NCI-H446 (cell line): ENCODE data around the gene DMP1.

Experiments used
- DNase-seq, 2 experiments: peaks; one replicate each; lab custom pipeline; 2025; lab: John Stamatoyannopoulos, UW

Gene DMP1, protein sequence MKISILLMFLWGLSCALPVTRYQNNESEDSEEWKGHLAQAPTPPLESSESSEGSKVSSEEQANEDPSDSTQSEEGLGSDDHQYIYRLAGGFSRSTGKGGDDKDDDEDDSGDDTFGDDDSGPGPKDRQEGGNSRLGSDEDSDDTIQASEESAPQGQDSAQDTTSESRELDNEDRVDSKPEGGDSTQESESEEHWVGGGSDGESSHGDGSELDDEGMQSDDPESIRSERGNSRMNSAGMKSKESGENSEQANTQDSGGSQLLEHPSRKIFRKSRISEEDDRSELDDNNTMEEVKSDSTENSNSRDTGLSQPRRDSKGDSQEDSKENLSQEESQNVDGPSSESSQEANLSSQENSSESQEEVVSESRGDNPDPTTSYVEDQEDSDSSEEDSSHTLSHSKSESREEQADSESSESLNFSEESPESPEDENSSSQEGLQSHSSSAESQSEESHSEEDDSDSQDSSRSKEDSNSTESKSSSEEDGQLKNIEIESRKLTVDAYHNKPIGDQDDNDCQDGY

DNA sequence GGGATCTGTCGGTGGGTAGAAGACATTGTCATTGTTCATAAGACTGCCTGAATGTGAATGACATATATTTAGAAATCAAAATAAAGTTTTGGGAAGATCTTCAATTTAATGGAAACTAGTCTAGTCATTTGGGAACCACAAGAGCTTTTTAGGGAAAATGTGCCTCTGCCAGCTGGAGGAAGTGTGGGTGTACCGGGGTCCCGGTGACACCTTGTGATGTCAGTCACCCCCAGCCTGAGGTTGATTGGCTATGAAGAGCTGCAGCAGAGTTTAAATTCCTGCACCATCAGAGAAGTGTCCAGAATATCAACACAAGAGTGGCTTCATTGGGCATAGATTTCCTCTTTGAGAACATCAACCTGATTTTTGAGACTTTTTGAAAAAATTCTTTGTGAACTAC lies at the start of gene DMP1:
DMP1 (plus strand) TSS at position 301 of the 400 bp plus-strand sequence. CDS start 6,213 bp downstream, outside the sequence.
- DNase-seq: no peak

DNA sequence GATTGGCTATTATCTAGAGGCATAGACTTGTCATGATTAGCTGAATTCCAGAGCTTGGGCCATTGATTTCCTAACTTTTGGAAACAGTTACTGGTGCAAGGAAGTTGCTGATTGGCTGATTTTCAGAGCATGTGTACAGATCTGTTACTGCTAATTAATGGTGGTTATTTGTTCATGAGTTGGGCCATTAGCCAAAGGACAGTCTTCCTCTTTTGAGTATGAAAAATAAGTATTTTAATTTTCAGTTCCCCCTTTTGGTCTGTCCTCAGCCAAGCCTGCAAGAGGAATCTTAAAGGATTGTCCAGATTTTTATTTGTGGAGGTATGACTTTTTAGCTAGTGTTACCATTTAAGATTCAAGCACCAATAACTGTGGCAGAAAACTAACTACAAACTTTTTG lies 48.7 kb upstream of the DMP1 start:
- no peak for DNase-seq

DNA sequence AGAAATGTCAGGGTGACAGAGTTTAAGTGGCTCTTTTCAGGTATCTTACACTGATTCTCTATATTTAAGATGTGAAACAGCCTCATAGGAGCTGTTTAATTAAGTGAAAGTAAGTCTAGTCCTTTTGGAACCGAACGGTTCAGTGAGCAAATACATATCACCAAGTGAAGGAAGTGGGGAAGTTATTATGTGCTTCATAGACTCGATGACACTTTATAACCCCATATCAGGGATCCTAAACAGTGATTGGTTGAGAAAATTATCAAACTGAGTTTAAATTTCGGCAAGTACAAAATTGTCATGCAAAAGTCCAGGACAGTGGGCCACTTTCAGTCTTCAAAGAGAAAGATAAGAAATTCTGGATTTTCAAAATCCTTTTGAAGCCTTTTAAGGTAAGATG lies 41.9 kb upstream of the DMP1 start, which contains the start of gene DSPP:
DSPP (plus strand) TSS at position 301 of the 400 bp plus-strand sequence. CDS start 2,380 bp downstream, outside the sequence.
- DNase-seq: no peak

DNA sequence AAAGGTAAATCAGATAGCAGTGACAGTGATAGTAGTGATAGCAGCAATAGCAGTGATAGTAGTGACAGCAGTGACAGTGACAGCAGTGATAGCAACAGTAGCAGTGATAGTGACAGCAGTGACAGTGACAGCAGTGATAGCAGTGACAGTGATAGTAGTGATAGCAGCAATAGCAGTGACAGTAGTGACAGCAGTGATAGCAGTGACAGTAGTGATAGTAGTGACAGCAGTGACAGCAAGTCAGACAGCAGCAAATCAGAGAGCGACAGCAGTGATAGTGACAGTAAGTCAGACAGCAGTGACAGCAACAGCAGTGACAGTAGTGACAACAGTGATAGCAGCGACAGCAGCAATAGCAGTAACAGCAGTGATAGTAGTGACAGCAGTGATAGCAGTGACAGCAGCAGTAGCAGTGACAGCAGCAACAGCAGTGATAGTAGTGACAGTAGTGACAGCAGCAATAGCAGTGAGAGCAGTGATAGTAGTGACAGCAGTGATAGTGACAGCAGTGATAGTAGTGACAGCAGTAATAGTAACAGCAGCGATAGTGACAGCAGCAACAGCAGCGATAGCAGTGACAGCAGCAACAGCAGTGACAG lies 35.7 kb upstream of the DMP1 start:
- DNase-seq: no peak

DNA sequence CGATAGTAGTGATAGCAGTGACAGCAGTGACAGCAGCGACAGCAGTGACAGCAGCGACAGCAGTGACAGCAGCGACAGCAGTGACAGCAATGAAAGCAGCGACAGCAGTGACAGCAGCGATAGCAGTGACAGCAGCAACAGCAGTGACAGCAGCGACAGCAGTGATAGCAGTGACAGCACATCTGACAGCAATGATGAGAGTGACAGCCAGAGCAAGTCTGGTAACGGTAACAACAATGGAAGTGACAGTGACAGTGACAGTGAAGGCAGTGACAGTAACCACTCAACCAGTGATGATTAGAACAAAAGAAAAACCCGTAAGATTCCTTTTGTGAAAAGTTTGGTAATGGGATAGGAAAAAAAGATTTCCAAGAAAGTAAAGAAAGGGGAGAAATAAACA lies 33.8 kb upstream of the DMP1 start:
- DNase-seq: no peak

DNA sequence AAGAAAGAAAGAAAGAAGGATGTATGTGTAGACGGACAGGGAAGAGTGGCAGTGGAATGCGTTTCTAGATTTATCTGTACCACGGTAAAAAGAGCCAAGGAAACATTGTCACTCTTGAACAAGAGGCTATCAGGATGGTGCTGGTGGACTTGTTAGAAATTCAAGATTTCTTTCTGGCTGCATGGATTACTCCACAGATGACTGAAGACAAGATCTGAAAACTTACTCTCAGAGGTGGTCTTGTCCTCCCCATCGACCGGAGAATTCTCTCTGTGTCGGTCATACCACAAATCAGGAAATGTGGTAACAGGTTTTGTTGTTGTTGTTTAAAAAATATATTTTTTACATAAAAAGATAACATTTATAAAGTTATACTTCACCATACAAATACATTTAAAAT lies 30.0 kb upstream of the DMP1 start:
- no peak for DNase-seq

DNA sequence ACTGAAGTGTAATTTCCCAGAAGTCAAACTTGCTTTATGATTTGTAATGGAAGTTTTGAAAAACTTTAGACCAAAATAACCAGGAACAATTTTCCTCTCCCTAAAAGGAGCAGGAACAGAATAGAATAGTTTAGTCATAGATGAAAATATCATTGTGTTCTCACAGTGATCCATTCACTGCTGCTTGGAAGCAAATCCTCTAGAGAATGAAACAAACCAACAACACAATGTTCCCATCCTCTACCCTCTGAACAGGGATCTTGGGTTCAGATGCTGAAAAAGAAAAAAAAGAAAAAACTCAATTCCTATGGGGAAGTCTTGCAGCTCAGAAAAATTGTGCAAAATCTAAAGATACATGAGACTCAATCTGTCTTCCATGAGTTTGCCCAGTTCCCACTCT lies 29.6 kb upstream of the DMP1 start:
- DNase-seq: no peak

DNA sequence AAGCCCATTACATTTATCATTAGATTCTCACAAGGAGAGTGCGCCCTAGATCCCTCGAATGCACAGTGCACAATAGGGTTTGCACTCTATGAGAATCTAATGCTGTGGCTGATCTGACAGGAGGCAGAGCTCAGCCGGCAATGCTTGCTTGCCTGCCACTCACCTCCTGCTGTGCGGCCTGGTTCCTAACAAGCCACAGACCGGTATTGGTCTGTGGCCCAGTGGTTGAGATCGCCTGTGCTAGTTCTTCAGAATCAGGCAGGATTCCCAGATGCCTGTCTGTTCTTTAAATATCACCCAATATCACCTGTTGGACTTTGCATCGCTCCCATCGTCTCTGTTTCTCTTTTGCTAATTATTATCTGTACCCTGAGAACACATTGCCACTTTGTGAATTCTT lies 27.8 kb upstream of the DMP1 start:
- no peak for DNase-seq

DNA sequence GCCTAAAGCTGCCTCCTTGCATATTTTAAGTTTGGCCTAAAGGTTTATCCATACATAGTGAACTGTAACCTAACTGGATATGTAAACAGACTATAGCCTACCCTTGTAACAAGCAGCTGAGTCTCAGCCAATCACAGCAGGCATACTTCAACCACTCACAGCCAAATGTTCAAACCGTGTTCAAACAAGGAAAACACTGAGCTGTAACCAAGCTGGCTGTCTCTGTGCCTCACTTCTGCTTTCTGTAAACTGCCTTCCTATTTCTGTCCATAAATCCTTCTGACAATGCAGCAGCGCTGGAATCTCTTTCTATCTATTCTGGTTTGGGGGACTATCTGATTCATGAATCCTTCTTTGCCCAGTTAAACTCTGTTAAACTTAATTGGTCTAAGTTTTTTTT lies 25.4 kb upstream of the DMP1 start:
- no peak for DNase-seq

DNA sequence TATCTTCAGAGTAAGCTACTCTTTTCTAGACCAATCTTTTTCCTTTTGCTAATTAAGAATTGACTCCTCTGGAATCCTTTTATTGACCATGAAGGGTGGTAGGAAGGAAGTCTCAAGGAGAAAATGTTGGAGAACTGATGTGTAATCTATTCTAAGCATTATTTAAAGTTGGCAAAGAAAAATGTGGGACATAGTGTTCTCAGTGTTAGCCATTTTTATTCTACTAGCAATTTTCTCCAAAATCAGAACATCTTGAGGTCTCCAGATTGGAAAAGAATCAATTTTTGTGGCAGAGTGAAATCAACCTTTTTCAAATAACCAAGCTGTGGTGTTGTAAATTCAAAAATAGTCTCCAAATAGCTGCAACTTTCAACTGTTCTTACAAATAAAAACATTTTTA lies 18.4 kb upstream of the DMP1 start:
- DNase-seq: no peak

DNA sequence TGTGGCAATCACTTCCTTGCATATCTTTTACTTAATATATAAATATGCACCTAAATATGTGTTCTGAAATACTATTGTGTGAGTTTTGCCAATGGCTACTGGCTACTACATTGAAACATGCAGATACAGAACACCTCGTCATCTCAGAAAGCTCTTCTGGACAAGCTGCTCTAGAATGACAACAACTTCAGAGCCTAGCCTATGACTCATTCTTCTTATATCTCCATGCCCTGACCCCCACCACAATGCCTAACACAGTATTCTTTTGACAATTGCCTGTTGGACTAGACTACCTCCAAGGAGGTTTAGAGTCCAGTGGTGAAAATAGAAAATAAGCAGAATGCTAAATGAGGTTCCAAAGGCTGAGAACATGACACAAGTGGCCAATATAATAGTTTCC lies 17.6 kb upstream of the DMP1 start:
- no peak for DNase-seq

DNA sequence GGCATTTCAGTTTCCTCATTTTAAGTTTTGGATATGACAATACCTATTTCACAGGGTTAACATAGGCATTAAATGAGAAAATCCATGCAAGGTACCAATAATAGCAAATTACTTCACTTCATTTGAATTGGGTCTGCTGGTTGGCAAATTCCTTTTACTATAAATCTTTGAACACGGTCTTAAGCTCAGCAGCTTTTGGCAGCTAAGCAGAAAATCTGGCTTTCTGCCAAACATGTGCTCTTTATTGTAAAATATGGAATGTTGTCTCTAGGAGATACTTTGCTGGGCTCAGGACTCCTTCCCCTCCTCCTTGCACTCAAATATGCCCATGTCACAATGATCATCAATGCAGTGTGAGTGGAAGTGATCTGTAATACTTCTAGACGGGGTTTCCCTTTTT lies 16.8 kb upstream of the DMP1 start:
- peak; percentile 17 to 63 for DNase-seq

DNA sequence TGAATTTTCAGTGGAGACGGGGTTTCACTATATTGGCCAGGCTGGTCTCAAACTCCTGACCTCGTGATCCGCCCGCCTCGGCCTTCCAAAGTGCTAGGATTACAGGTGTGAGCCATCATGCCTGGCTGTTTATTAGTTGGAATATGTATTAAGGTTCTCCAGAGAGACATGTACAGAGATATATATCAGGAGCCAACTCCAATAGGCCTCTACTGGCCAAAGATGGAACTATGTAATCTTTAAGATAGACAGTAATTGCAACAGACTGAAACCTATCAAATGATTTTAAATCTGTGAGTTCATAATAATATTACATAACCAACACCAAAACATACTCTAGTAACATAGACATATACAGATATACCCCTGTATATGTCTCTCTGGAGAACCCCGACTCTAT lies 5.8 kb upstream of the DMP1 start:
- DNase-seq: no peak

DNA sequence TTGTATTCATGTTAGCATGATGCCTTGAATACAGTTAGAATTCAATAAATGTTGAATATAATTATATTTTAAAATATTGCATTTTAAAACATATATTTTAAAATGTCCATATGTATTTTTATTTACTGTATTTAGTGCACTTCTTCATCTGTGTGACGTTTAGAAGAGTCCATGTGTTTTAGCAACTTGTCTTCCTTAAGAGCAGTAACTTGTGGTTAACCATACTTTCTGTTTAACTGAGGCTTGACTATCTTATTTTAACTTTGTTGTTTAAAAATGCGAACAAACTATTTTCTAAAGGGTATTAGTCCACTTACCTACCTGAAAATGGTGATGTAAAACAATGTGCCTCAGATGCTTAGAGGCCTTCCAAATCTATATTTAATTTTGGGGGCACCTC lies 858 bp downstream of the DMP1 start:
- no peak for DNase-seq

DNA sequence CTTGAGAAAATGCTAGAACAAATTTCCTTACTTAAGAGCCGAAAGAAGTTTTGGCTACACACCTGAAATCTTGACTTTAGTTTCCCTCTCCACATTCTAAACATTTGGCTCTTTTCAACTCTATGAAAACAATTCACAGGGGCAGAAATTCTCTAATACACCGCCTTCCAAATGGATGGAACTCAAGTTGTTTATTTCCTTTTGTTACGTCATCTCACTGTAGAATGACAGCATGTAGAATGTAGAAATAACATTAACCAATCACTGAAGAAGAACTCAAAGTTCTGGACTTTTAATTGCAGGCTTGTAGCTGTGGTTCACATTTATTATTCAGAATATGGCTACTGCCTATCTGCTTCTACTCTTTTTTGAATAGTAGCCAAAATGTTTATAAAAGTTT lies 1.9 kb downstream of the DMP1 start:
- DNase-seq: no peak

DNA sequence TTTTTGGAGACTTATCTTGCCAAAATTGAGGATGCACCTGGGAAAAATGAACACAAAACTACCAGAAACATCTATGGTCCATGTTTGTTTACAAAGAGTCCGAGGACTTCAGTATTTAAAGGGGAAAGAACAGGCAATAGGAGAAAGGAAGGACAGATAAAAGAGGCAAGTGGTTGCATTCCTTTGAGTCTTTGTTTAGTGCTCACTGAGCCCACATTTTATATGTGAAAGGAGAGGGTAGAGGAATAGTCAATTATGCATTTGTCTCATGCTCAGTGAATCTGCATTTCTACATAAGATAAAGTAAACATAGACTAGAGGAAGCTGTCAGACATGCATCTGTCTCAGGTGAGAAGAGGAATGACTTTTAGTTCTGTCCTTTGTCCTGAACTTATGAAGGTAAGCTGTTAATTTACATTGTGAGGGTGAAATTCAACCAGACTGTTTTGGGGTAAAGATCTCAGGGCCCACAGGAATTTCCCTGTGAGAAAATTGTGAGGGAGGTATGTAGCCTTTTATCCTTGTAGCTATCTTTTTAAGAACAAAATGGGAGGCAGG lies 4.5 kb downstream of the DMP1 start:
- no peak for DNase-seq

DNA sequence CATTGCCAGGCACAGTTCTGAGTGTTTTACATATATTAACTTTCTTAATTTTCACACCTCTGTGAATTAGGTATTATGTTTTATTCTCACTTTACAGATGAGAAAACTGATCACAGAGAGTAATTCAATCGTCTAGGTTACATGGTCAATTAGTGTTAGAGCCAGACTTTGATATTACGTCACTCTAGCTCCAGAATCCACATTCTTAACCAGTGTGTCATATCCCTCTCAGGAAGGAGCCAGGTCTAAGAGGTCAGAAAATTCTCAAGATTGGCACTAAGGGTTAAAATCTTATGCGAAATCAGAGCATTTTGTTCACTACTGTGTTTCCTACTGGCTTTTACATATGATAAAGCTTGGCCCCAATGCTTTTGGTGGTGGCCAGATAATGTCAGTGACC lies 7.4 kb downstream of the DMP1 start:
- no peak for DNase-seq

DNA sequence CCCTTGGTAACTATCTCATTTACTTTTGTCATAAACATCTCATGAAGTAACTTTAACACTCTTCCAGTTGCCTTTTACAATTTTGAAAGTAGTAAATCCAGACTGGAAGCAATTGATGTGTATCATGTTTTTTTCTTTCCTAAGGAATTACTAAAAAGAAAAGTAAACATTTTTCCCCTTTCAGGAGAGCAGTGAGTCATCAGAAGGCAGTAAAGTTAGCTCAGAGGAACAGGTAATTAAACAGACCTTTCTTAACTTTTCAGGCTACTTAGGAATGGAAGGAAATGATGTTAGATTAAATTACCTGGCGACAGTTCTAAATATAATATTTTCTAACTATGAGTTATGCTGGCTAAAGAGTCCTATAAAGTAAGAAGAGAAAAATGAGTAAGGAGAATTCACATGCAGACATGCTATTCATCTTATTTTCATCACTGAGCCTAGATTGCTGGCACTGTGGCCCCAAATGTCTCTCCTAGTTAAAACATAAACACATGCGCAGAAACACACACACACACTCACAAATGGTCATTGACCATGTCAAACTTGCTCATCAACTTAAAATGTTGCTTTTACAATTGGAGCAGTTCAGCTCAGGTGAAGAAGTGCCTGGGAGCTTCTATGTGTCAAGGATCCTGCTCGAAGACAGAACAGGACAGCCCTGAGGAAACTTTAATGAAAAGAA lies 9.3 kb downstream of the DMP1 start:
- no peak for DNase-seq

DNA sequence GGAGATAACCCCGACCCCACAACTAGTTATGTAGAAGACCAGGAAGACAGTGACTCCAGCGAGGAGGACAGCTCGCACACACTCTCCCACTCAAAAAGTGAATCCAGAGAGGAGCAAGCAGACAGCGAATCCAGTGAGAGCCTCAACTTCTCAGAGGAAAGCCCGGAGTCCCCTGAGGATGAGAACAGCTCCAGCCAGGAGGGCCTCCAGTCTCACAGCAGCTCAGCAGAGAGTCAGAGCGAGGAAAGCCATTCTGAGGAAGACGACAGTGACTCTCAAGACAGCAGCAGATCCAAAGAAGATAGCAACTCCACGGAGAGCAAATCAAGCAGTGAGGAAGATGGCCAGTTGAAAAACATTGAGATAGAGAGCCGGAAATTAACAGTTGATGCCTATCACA lies 12.8 kb downstream of the DMP1 start:
- DNase-seq: no peak

DNA sequence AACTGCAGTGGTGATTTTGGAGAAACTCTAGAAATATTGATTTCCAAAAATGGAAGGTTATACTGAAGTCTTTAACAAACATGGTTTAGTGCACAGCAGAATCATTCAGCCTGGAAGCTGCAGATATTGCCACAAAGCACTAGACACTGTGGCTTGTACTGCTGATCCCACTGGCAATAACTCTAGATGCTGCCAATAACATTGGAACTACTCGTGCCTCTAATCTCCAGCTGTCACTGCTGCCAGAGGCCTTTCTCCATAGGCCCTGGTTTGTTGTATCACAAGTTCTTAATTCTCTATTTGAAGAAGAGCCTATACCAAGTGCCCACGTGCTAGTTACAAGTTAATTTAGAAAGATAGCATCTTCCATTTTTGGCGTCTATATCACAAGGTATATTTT lies 19.3 kb downstream of the DMP1 start:
- DNase-seq: peak in 1 of 2 experiments; percentile 23

DNA sequence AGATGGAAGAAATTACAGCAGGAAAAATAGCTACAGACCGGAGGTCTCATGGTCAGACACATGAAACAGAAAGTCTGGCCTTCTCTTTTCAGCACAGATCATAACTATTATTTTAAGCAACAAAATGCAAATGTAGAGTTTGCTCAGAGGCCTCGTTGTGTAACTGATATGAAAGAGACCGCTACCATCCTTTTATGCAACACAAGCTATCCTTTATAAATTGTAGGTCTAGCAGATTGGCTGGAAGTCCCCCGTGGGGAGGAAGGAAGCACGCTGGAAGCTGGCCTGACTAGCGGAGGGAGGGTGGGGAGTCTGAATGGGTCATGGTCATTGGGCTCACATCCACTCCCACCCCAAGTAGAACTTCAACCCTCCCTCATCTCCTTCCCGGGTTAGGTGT lies 27.7 kb downstream of the DMP1 start:
- no peak for DNase-seq

DNA sequence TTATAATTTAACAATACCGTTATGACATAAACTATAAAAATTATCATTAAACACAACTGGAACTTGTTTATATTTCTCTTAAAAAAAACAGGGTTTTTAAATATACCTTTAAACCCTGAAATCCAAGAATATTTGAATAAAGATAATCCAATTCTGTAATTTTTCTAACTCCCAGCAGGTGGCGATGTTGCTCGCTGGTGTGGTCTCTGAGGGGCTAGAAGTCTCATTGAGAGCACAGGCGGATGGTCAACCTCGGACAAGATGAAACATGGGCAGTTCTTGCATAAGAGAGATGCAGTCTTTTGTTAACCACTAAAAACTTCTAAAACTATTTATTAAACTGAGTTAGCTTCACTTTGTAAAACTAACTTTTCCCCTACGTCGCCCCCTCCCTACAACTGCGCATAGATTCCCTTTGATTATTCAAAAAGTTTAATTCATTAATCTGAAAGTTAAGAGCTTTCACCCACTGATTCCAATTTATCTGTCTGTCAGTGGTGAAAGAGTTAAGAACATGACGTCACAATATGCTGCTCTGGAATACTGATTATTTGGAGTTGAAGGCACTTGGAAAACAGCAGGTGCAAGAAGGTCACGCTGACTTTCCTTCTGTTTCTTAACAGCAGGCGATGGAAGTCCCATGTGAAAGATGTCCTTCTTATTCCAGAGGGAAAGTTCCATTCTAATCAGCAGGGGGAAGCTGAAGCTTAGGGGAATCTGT lies 29.5 kb downstream of the DMP1 start:
- peak; percentile 2 to 46 for DNase-seq
